Sigmoid colon (tissue), 4 donors: ENCODE data around the gene HRH2.

ENCODE experiments used
- POLR2A ChIP-seq, 2 donors: fragments of 450-650 bp; IDR thresholded peaks; one replicate each; pipeline ENCODE4 v1.6.1; 2016; ENCODE audit warnings: antibody characterized with exemption in 2 of 2, mild to moderate bottlenecking in 2 of 2, moderate library complexity in 2 of 2
- POLR2AphosphoS5 ChIP-seq, 4 donors: sonication (generic); formaldehyde crosslinking; IDR thresholded peaks; one replicate each; pipeline ENCODE4 v1.6.1; 2017; ENCODE audit warnings: antibody characterized with exemption in 4 of 4

DNA sequence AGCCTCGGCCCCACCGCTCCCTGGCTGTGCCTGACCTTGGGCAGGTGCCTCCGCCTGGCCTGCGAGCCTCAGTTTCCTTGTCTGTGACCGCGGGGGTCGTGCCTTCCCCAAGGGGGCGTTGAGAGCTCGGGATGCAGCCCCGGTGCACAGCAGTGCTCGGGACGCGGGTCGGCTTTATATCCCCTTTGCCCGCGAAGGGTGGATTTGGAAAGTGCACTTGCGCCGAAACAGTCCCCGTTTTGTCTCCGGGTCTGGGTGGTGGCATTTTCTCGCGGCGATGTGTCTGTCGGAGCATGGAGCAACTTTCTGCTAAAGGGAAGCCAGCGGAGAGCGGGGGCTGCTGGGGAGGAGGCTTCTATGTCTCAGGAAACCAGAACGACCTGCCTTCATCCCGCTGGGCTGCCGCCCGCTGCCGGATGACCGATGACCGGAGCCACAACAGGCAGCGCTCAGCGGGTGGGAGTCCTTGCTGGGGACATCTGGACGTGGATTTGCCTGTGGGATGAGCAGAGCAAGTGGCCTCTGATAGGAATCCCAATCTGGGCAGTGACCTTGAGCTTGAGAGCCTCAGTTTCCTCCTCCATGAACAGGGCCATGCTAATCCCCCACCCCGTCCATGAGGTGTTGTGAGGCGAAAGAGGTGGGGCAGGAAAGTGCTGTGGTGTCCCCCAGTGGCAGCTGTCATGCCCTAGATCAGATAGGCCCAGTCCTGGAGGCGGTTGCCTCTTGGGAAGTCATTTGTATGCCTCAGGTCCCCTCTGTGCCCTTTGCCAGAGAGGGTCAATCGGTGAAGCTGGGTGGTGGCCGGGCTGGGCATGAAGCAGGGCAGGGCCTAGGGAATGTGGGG is 651 bp downstream of the HRH2 start:
- TF ChIP-seq POLR2AphosphoS5 (IDR thresholded peaks at IDR 0.05) (no peak), POLR2A (IDR thresholded peaks at IDR 0.05) (no peak)
